Endothelial cell of umbilical vein (primary cell): ENCODE data around the gene MSL1. TPM values are rescaled to one million over a fixed set of nuclear protein-coding genes. Genes with fewer than 3 reads are reported as not detected.

Experiments
- BruUV-seq: library from RNA; stranded (reverse); fragments of 400-500 nt; replicated peaks from 2 replicates; lab custom pipeline; 2021; lab: Mats Ljungman, UMichigan
- CTCF ChIA-PET: fragments of 300-600, 350-600 bp; sonication (Branson Sonifier 250); formaldehyde crosslinking; loops from one replicate; lab custom pipeline; 2021; ENCODE audit warnings: antibody characterized with exemption, inconsistent platforms; lab: Charles Lee
- POLR2A ChIA-PET: fragments of 300-600, 350-600 bp; sonication (Branson Sonifier 250); formaldehyde crosslinking; loops from one replicate; lab custom pipeline; 2021; ENCODE audit warnings: antibody characterized with exemption, inconsistent platforms; lab: Charles Lee
- DNase-seq: peaks from one replicate; pipeline ENCODE4 v3.0.0-alpha.2; 2011; ENCODE audit warnings: low read depth, low spot score
- FAIRE-seq: peaks from 2 replicates; lab custom pipeline; 2011; peaks lifted over from hg19 to GRCh38; lab: Jason Lieb, UNC
- H2AFZ ChIP-seq: 2 replicates; pipeline ENCODE4 v1.6.0; 2012; ENCODE audit warnings: low read depth, low read length, control low read depth, inconsistent platforms
- H3K27ac ChIP-seq: 2 replicates; pipeline ENCODE4 v1.5.1; 2011; ENCODE audit warnings: low read depth, mild to moderate bottlenecking, control low read depth, low read length, moderate library complexity; ENCODE audit not compliant: insufficient read depth
- H3K27me3 ChIP-seq, 2 experiments: 2 replicates each; pipeline versions ENCODE4 v1.6.0 to v1.6.1; 2011; ENCODE audit warnings: low read length in 2 of 2, mixed read lengths in 1 of 2; ENCODE audit not compliant: control insufficient read depth in 2 of 2, insufficient read depth in 2 of 2
- H3K36me3 ChIP-seq, 2 experiments: 2 replicates in 1 of 2; 3 replicates in 1 of 2; pipeline ENCODE4 v1.5.1; 2011; ENCODE audit warnings: low read length in 2 of 2, mild to moderate bottlenecking in 1 of 2, moderate library complexity in 1 of 2; ENCODE audit not compliant: control insufficient read depth in 2 of 2, insufficient read depth in 2 of 2; ENCODE audit errors: extremely low read depth in 1 of 2
- H3K4me1 ChIP-seq: 3 replicates; pipeline ENCODE4 v1.5.1; 2011; ENCODE audit warnings: mild to moderate bottlenecking, low read length; ENCODE audit not compliant: control insufficient read depth, insufficient read depth; ENCODE audit errors: extremely low read depth
- H3K4me2 ChIP-seq: 2 replicates; pipeline ENCODE4 v1.6.1; 2011; ENCODE audit warnings: low read length, control low read depth, mixed read lengths; ENCODE audit not compliant: insufficient read depth
- H3K4me3 ChIP-seq, 3 experiments: fragments of 200-600 bp in 1 of 3; sonication (generic), shearing (Covaris generic) in 1 of 3; replicated peaks in 1 of 3; 2 replicates each; pipeline ENCODE4 v1.5.1; 2011 to 2016; ENCODE audit warnings: control low read depth in 3 of 3, low read length in 3 of 3, mild to moderate bottlenecking in 2 of 3, inconsistent platforms in 1 of 3, low read depth in 1 of 3, moderate library complexity in 1 of 3; ENCODE audit not compliant: insufficient read depth in 1 of 3
- H3K79me2 ChIP-seq: 2 replicates; pipeline ENCODE4 v1.6.0; 2012; ENCODE audit warnings: low read length, inconsistent platforms; ENCODE audit not compliant: control insufficient read depth, insufficient read depth
- H3K9ac ChIP-seq: replicated peaks from 2 replicates; pipeline ENCODE3; 2011; ENCODE audit warnings: low read length, control low read depth; ENCODE audit not compliant: insufficient read depth; ENCODE audit errors: extremely low read depth
- H3K9me1 ChIP-seq: replicated peaks from 3 replicates; pipeline ENCODE4 v1.6.0; 2011; ENCODE audit warnings: mild to moderate bottlenecking, low read length; ENCODE audit not compliant: control insufficient read depth, insufficient read depth; ENCODE audit errors: extremely low read depth
- H3K9me3 ChIP-seq: replicated peaks from 2 replicates; pipeline ENCODE4 v1.5.1; 2012; ENCODE audit warnings: low read length, inconsistent platforms; ENCODE audit not compliant: control insufficient read depth, insufficient read depth
- H4K20me1 ChIP-seq: replicated peaks from 2 replicates; pipeline ENCODE3; 2011; ENCODE audit warnings: mild to moderate bottlenecking, low read length; ENCODE audit not compliant: control insufficient read depth, insufficient read depth; ENCODE audit errors: extremely low read depth
- CTCF ChIP-seq, 2 donors: IDR thresholded peaks; 1 replicate in 1 of 2; 2 replicates in 1 of 2; pipeline ENCODE4 v1.5.1; 2011; ENCODE audit warnings: low read length in 2 of 2, mild to moderate bottlenecking in 2 of 2, moderate library complexity in 2 of 2, control low read depth in 1 of 2, inconsistent platforms in 1 of 2, low read depth in 1 of 2; ENCODE audit not compliant: insufficient read depth in 1 of 2; ENCODE audit errors: extremely low read depth in 1 of 2
- EZH2 ChIP-seq: IDR thresholded peaks from 2 replicates; pipeline ENCODE4 v1.6.1; 2012; ENCODE audit warnings: borderline replicate concordance, low read depth, mild to moderate bottlenecking, moderate library complexity, low read length, inconsistent platforms; ENCODE audit not compliant: severe bottlenecking
- FOS ChIP-seq: IDR thresholded peaks from 2 replicates; pipeline ENCODE4 v1.6.1; 2011; ENCODE audit warnings: mild to moderate bottlenecking, low read length, moderate library complexity, borderline replicate concordance; ENCODE audit not compliant: insufficient read depth
- GATA2 ChIP-seq: IDR thresholded peaks from 2 replicates; pipeline ENCODE4 v1.7.0; 2011; ENCODE audit warnings: low read depth, mild to moderate bottlenecking, moderate library complexity, mixed read lengths, low read length; ENCODE audit not compliant: insufficient read length, insufficient read depth
- JUN ChIP-seq: IDR thresholded peaks from 2 replicates; pipeline ENCODE4 v1.6.1; 2011; ENCODE audit warnings: borderline replicate concordance, low read depth; ENCODE audit not compliant: insufficient read length, insufficient read depth
- MAX ChIP-seq: IDR thresholded peaks from 2 replicates; pipeline ENCODE4 v1.6.1; 2011; ENCODE audit not compliant: insufficient read depth, insufficient read length
- MYC ChIP-seq: IDR thresholded peaks from one replicate; pipeline ENCODE4 v1.6.1; 2011; ENCODE audit warnings: mild to moderate bottlenecking, low read depth, low read length
- POLR2A ChIP-seq: IDR thresholded peaks from 2 replicates; pipeline ENCODE4 v1.6.1; 2012; ENCODE audit warnings: low read depth, mild to moderate bottlenecking, control low read depth, low read length
- POLR2AphosphoS5 ChIP-seq: IDR thresholded peaks from 2 replicates; pipeline ENCODE4 v1.6.1; 2012; ENCODE audit warnings: low read depth, mild to moderate bottlenecking, control low read depth, low read length, moderate library complexity; ENCODE audit not compliant: insufficient read depth
- dilution Hi-C: fragments of 300-500 bp; cut with MboI; formaldehyde crosslinking; loops from one replicate; pipeline ENCODE4 v1.15.0; 2019; ENCODE audit warnings: low sequenced_read_pairs; ENCODE audit not compliant: extremely low pct_ligation_motif_present
- intact Hi-C: fragments of 100-400 bp; cut with micrococcal nuclease; formaldehyde crosslinking; loops from one replicate; pipeline ENCODE4 v1.10.0; 2022
- polyA plus RNA-seq, 4 experiments: library from polyadenylated mRNA; depleted of rRNA in 3 of 4; stranded (reverse) in 3 of 4; unstranded in 1 of 4; fragments of >200 nt; gene quantifications; 2 replicates each; pipeline versions ENCODE4 v1.2.1 to v1.2.3, GENCODE V29; 2011 to 2012; ENCODE audit warnings: missing spikeins in 1 of 4
- total RNA-seq: library from RNA; stranded (reverse); gene quantifications from 2 replicates; pipeline ENCODE4 v1.2.3, GENCODE V29; 2021

The MSL1 gene
- total and polyA plus RNA-seq, 2 donors (not counting 3 experiments of a cell fraction or from before 2014, with no cell fraction given): 30.9 to 95.0 TPM

- H3K4me3 ChIP-seq: no peak overlapping the region
- H3K4me2 ChIP-seq: no peak overlapping the region
- no peaks in the 10 kb centered on the region for H3K79me2 ChIP-seq
- H3K9me3 ChIP-seq: no peaks in the 10 kb centered on the region
- FAIRE-seq: no peak
- intact Hi-C loops: loop anchor here (1.0 kb wide), 2 partner anchors 36 to 62 kb away; no protein-coding TSS in a partner anchor
- no peaks in the 10 kb centered on the region for H3K27me3 ChIP-seq
- dilution Hi-C loops: no loop called here
- peaks cover 18% of the 10 kb centered on the region for H3K4me1 ChIP-seq
- no TSS peak for BruUV-seq
- ChIA-PET POLR2A (no interaction called here), CTCF (interaction anchor here (1.3 to 6.8 kb wide), 22 partner anchors 9 to 117 kb away, joined by 5 to 62 read pairs (median 12); partner anchors contain the start of genes CSF3, MED24, MSL1 and NR1D1)
- no peak overlapping the region for H2AFZ ChIP-seq
- no peaks in the 10 kb centered on the region for H4K20me1 ChIP-seq
- no peak for DNase-seq
- no peaks in the 10 kb centered on the region for H3K9me1 ChIP-seq
- TF ChIP-seq MAX: no peak
- TF ChIP-seq GATA2: no peak
- no peak for TF ChIP-seq POLR2A
- no peak for TF ChIP-seq EZH2
- no peak for TF ChIP-seq CTCF (IDR thresholded peaks at IDR 0.05; ENCODE audit: extremely low read depth in 1 of 2, insufficient read depth in 1 of 2, low read depth in 1 of 2, low read length in 2 of 2)
- no peak for TF ChIP-seq POLR2AphosphoS5
- no peak for TF ChIP-seq FOS
- no peak for TF ChIP-seq JUN
- TF ChIP-seq MYC: no peak
- H3K9ac ChIP-seq: no peak overlapping the region
- H3K36me3 ChIP-seq: peaks cover 0 to 10% of the 10 kb centered on the region in 2 experiments
- H3K27ac ChIP-seq: no peak overlapping the region
Observed at GRCh38 chr17:40074871-40075200, 46.9 kb upstream of the MSL1 start.
